GM12891 (cell line): ENCODE data around the gene CCDC170.
"Not testable (repeated sequence)": the region's sequence is repeated elsewhere in the genome, so short reads cannot be mapped to it uniquely, and the experiment has no call there.

ENCODE experiments used
- DNase-seq: peaks from one replicate; pipeline ENCODE4 v3.0.0; 2011; ENCODE audit warnings: low spot score; ENCODE audit not compliant: insufficient read length
- FAIRE-seq: peaks from 2 replicates; lab custom pipeline; 2011; peaks lifted over from hg19 to GRCh38; lab: Jason Lieb, UNC
- PAX5 ChIP-seq: IDR thresholded peaks from 2 replicates; pipeline ENCODE4 v1.6.1; 2011; ENCODE audit warnings: low read length, moderate library complexity, mild to moderate bottlenecking; ENCODE audit not compliant: insufficient read depth, severe bottlenecking
- POLR2A ChIP-seq: IDR thresholded peaks from 2 replicates; pipeline ENCODE4 v1.6.1; 2011; ENCODE audit warnings: low read depth, low read length, control low read depth
- POLR2AphosphoS5 ChIP-seq: IDR thresholded peaks from 2 replicates; pipeline ENCODE4 v1.6.1; 2011; ENCODE audit warnings: low read depth, low read length, control low read depth
- POU2F2 ChIP-seq: IDR thresholded peaks from 2 replicates; pipeline ENCODE4 v1.6.1; 2011; ENCODE audit warnings: low read depth, mild to moderate bottlenecking, control low read depth, low read length, moderate library complexity
- SPI1 ChIP-seq: IDR thresholded peaks from 2 replicates; pipeline ENCODE4 v1.6.1; 2011; ENCODE audit warnings: low read depth, low read length, control low read depth
- TAF1 ChIP-seq: IDR thresholded peaks from 2 replicates; pipeline ENCODE4 v1.6.1; 2011; ENCODE audit warnings: low read depth, low read length, control low read depth

The CCDC170 gene

GRCh38 chr6:151512481-151512880 is 18.7 kb downstream of the CCDC170 start:
- no peak for DNase-seq
- no peak for FAIRE-seq
- TF ChIP-seq POU2F2 (no peak), POLR2A (no peak), SPI1 (no peak), TAF1 (no peak), PAX5 (no peak), POLR2AphosphoS5 (no peak)

- FAIRE-seq: no peak
- no peak for DNase-seq
- TF ChIP-seq POLR2A (no peak), POLR2AphosphoS5 (no peak), SPI1 (no peak), TAF1 (no peak), PAX5 (no peak)
Observed at GRCh38 chr6:151514000-151514730, 20.3 kb downstream of the CCDC170 start.

- FAIRE-seq, DNase-seq: not testable (repeated sequence)
Observed at GRCh38 chr6:151518992-151519391, 25.2 kb downstream of the CCDC170 start.

GRCh38 chr6:151523034-151523433 is 29.2 kb downstream of the CCDC170 start:
- no peak for TF ChIP-seq POLR2AphosphoS5
- no peak for TF ChIP-seq POU2F2
- no peak for TF ChIP-seq TAF1
- TF ChIP-seq POLR2A: no peak
- TF ChIP-seq SPI1: no peak
- no peak for TF ChIP-seq PAX5
- DNase-seq: no peak
- FAIRE-seq: no peak

- no peak for DNase-seq
- no peak for FAIRE-seq
- no peak for TF ChIP-seq SPI1
- no peak for TF ChIP-seq POU2F2
- TF ChIP-seq POLR2A: no peak
- no peak for TF ChIP-seq TAF1
- no peak for TF ChIP-seq PAX5
- no peak for TF ChIP-seq POLR2AphosphoS5
Observed at GRCh38 chr6:151524059-151524458, 30.2 kb downstream of the CCDC170 start.

GRCh38 chr6:151534576-151534975 is 40.8 kb downstream of the CCDC170 start:
- no peak for FAIRE-seq
- TF ChIP-seq TAF1 (no peak), SPI1 (no peak), POU2F2 (no peak), PAX5 (no peak), POLR2A (no peak), POLR2AphosphoS5 (no peak)
- DNase-seq: no peak

GRCh38 chr6:151535476-151536187 is 41.8 kb downstream of the CCDC170 start:
- TF ChIP-seq TAF1 (no peak), POLR2AphosphoS5 (no peak), PAX5 (no peak), SPI1 (no peak), POLR2A (no peak), POU2F2 (no peak)
- no peak for FAIRE-seq

GRCh38 chr6:151536188-151536479 is 42.3 kb downstream of the CCDC170 start:
- DNase-seq: no peak
- no peak for TF ChIP-seq TAF1
- no peak for TF ChIP-seq SPI1
- no peak for TF ChIP-seq POLR2AphosphoS5
- no peak for TF ChIP-seq POU2F2
- no peak for TF ChIP-seq PAX5
- TF ChIP-seq POLR2A: no peak
- FAIRE-seq: no peak

More at GRCh38 chr6:151535476-151536187, 41.8 kb downstream of the CCDC170 start:
- no peak for DNase-seq

GRCh38 chr6:151537556-151537955 is 43.7 kb downstream of the CCDC170 start:
- DNase-seq (no peak), FAIRE-seq (no peak)
- TF ChIP-seq SPI1: no peak

GRCh38 chr6:151539506-151540268 is 45.9 kb downstream of the CCDC170 start:
- FAIRE-seq (no peak), DNase-seq (no peak)
- TF ChIP-seq POLR2A: no peak
- TF ChIP-seq TAF1: no peak
- no peak for TF ChIP-seq POU2F2
- TF ChIP-seq POLR2AphosphoS5: no peak
- no peak for TF ChIP-seq SPI1
- no peak for TF ChIP-seq PAX5

- DNase-seq (no peak), FAIRE-seq (no peak)
- TF ChIP-seq POLR2A: no peak
- no peak for TF ChIP-seq PAX5
- no peak for TF ChIP-seq POLR2AphosphoS5
- TF ChIP-seq TAF1: no peak
- TF ChIP-seq POU2F2: no peak
- TF ChIP-seq SPI1: no peak
Observed at GRCh38 chr6:151544453-151544852, 50.6 kb downstream of the CCDC170 start.

- not testable (repeated sequence) for FAIRE-seq
Observed at GRCh38 chr6:151544884-151545283, 51.1 kb downstream of the CCDC170 start.

More at GRCh38 chr6:151544884-151545283, 51.1 kb downstream of the CCDC170 start:
- not testable (repeated sequence) for DNase-seq
